Ovary (tissue), 9 donors: ENCODE measurements around the gene RGS19. TPM values are rescaled to one million over a fixed set of nuclear protein-coding genes. Genes with fewer than 3 reads are reported as not detected.

ENCODE experiments used
- DNase-seq, 5 donors: peaks; one replicate each; pipeline ENCODE4 v3.0.0-alpha.2; 2019 to 2020
- H3K27ac ChIP-seq, 2 donors: fragments of 200-600 bp; one replicate each; pipeline versions ENCODE4 v1.5.1 to v1.8.0; 2019 to 2022
- H3K27me3 ChIP-seq: fragments of 200-600 bp; one replicate; pipeline ENCODE4 v1.8.0; 2022
- H3K36me3 ChIP-seq: fragments of 200-600 bp; sonication (generic); one replicate; pipeline ENCODE4 v1.5.1; 2019
- H3K4me1 ChIP-seq: one replicate; pipeline ENCODE4 v1.8.1; 2013; ENCODE audit warnings: mild to moderate bottlenecking, moderate library complexity; ENCODE audit not compliant: insufficient read depth
- H3K4me3 ChIP-seq: fragments of 200-600 bp; sonication (generic); one replicate; pipeline ENCODE4 v1.5.1; 2017
- H3K9me3 ChIP-seq, 2 donors: fragments of 200-600 bp in 1 of 2; sonication (generic) in 1 of 2; one replicate each; pipeline versions ENCODE4 v1.5.1 to v1.8.1; 2013 to 2019; ENCODE audit warnings: mild to moderate bottlenecking in 1 of 2, moderate library complexity in 1 of 2
- CTCF ChIP-seq, 3 donors: fragments of 450-650 bp in 2 of 3; fragments of 200-600 bp in 1 of 3; IDR thresholded peaks; one replicate each; pipeline versions ENCODE4 v1.5.1 to v1.8.0; 2016 to 2022; ENCODE audit warnings: antibody characterized with exemption in 3 of 3, mild to moderate bottlenecking in 1 of 3
- EP300 ChIP-seq: sonication (generic); formaldehyde crosslinking; IDR thresholded peaks from one replicate; pipeline ENCODE4 v1.6.1; 2017; ENCODE audit warnings: antibody characterized with exemption
- POLR2A ChIP-seq: fragments of 450-650 bp; IDR thresholded peaks from one replicate; pipeline ENCODE4 v1.6.1; 2017; ENCODE audit warnings: antibody characterized with exemption, mild to moderate bottlenecking, moderate library complexity
- WGBS, 3 donors: extraction: QIAGEN DNeasy Blood & Tissue Kit in 1 of 3; methylation state at CpG; one replicate each; pipeline versions ENCODE4 v1.1.5 to v1.1.7; 2013 to 2017; 5-methylcytosine and 5-hydroxymethylcytosine counted together
- intact Hi-C, 4 donors: fragments of 100-400 bp; cut with DNase I; formaldehyde crosslinking; loops; one replicate each; pipeline versions ENCODE4 v1.11.0 to v1.15.1; 2022 to 2023
- polyA plus RNA-seq, 2 donors: library from polyadenylated mRNA; stranded (reverse); fragments of 200-250 nt in 1 of 2; fragments of 350-450 nt in 1 of 2; fragmentation: Illumina TruSeq in 1 of 2; extraction: RNeasy Lipid Tissue Mini Kit (QIAGEN cat#74804) in 1 of 2; gene quantifications; one replicate each; pipeline ENCODE4 v1.2.3, GENCODE V29; 2013 to 2014
- total RNA-seq, 7 donors: library from RNA; depleted of rRNA in 2 of 7; stranded (reverse); fragments of >200 nt in 2 of 7; fragmentation: NEBNext Ultra II Directional in 3 of 7; extraction: Animal tissue kit (Norgen Biotek cat#: 25700) in 3 of 7; gene quantifications; one replicate each; pipeline versions ENCODE4 v1.1.0 to v1.2.4, GENCODE V29; 2016 to 2023
- donor health status: DM: no; HTN: no; CAD: no; lungs with moderate emphysema.
- donor health status: DM: no; HTN: no; CAD: no.
- donor health status: Bipolar disorder and iron deficiency.
- donor health status: DM: yes; HTN: yes; CAD: no.
- donor health status: DM: no; HTN: no; CAD: no.
- donor health status: DM: yes; HTN: yes; CAD: no.

RGS19 gene
- total and polyA plus RNA-seq, 9 donors = 2.1 to 7.6 (median 4.5) TPM

- Histone ChIP-seq H3K36me3 (no peaks in the 10 kb centered on the region), H3K4me3 (no peak overlapping the region), H3K4me1 (no peaks in the 10 kb centered on the region), H3K27ac (no peak overlapping the region), H3K27me3 (no peaks in the 10 kb centered on the region), H3K9me3 (no peaks in the 10 kb centered on the region)
- WGBS, 3 donors = 79 to 84% (median 80%) methylated on average over 4 of the region's 4 CpGs
- TF ChIP-seq CTCF (IDR thresholded peaks at IDR 0.05) = no peak
- TF ChIP-seq POLR2A = no peak
- no peak for TF ChIP-seq EP300
- DNase-seq = no peak
- intact Hi-C loops = no loop called here
These were observed 16.1 kb upstream of the RGS19 start for GRCh38 chr20:64095455-64095854.

DNA sequence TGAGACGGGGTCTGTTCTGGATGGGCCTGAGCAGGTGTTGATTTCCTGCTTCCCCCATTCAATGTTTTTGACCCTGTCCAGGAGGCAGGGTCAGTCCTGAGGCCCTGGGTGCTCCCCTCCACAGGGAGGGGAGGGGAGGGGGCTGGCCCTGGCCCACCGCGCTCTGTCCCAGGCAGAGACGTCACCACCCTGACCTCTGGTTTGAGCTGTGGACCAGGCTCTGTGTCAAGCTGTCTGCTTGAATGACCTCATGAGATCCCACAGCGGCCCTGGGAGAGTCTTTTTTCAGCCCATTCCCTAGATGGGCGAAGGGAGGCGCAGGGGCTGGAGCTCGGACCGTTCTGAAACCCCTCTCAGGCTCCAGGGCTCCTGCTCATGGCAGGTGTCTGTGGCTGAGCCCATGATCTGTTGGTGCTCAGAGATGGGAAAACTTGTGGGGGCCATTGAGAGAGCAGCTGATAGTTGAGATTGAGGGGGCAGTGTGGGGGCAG, 13.7 kb upstream of the RGS19 start:
- Histone ChIP-seq H3K27ac (no peak overlapping the region), H3K4me3 (no peak overlapping the region), H3K9me3 (no peaks in the 10 kb centered on the region), H3K36me3 (no peaks in the 10 kb centered on the region), H3K4me1 (no peaks in the 10 kb centered on the region), H3K27me3 (no peaks in the 10 kb centered on the region)
- intact Hi-C loops = no loop called here
- WGBS, 3 donors = 21 to 54% (median 44%) methylated on average over 9 of the region's 9 CpGs
- TF ChIP-seq CTCF (IDR thresholded peaks at IDR 0.05) (no peak), POLR2A (no peak), EP300 (no peak)
- no peak for DNase-seq

- Histone ChIP-seq H3K4me1 (no peaks in the 10 kb centered on the region), H3K27ac (no peak overlapping the region), H3K4me3 (no peak overlapping the region), H3K27me3 (no peaks in the 10 kb centered on the region), H3K9me3 (no peaks in the 10 kb centered on the region), H3K36me3 (no peaks in the 10 kb centered on the region)
- 28 to 44% (median 32%) methylated on average over 17 to 27 of the region's 27 CpGs for WGBS, 3 donors
- TF ChIP-seq POLR2A (no peak), CTCF (IDR thresholded peaks at IDR 0.05) (no peak), EP300 (no peak)
- DNase-seq = no peak
- intact Hi-C loops = no loop called here
These were observed 13.1 kb upstream of the RGS19 start for GRCh38 chr20:64092258-64093012.

DNA sequence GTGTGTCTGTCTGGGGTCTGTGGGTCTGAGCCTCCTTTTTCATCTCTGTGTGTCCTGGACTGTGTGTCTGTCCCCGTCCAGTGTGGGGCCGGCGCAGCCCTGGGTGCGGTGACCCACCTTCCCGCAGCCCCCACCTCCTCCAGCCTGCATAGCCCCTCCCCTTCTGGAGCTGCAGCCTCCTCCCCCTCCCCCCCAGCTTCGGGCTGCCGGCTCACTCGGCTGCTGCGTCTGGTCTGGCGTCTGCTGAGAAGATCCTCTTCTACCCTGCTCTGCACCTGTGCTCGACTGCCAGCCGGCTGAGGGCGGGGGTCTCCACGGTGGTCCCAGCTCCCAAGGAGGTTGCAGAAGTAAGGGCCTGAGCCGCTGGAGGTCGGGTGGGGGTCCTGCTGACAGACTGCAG, 12.5 kb upstream of the RGS19 start:
- H3K27me3 ChIP-seq = no peaks in the 10 kb centered on the region
- no peak for DNase-seq
- H3K9me3 ChIP-seq = no peaks in the 10 kb centered on the region
- TF ChIP-seq CTCF (IDR thresholded peaks at IDR 0.05) = no peak
- intact Hi-C loops = no loop called here
- no peak overlapping the region for H3K4me3 ChIP-seq
- H3K36me3 ChIP-seq = no peaks in the 10 kb centered on the region
- H3K27ac ChIP-seq = no peak overlapping the region
- WGBS, 3 donors = 8 to 12% (median 11%) methylated on average over 16 of the region's 16 CpGs
- no peaks in the 10 kb centered on the region for H3K4me1 ChIP-seq
